GM12891 (cell line): Measurements from ENCODE around the gene CCDC57.
"Not testable (repeated sequence)": the region's sequence is repeated elsewhere in the genome, so short reads cannot be mapped to it uniquely, and the experiment has no call there.

Experiments
- DNase-seq: peaks from one replicate; pipeline ENCODE4 v3.0.0; 2011; ENCODE audit warnings: low spot score; ENCODE audit not compliant: insufficient read length
- FAIRE-seq: peaks from 2 replicates; lab custom pipeline; 2011; peaks lifted over from hg19 to GRCh38; lab: Jason Lieb, UNC
- PAX5 ChIP-seq: IDR thresholded peaks from 2 replicates; pipeline ENCODE4 v1.6.1; 2011; ENCODE audit warnings: low read length, moderate library complexity, mild to moderate bottlenecking; ENCODE audit not compliant: insufficient read depth, severe bottlenecking
- POLR2A ChIP-seq: IDR thresholded peaks from 2 replicates; pipeline ENCODE4 v1.6.1; 2011; ENCODE audit warnings: low read depth, low read length, control low read depth
- POLR2AphosphoS5 ChIP-seq: IDR thresholded peaks from 2 replicates; pipeline ENCODE4 v1.6.1; 2011; ENCODE audit warnings: low read depth, low read length, control low read depth
- POU2F2 ChIP-seq: IDR thresholded peaks from 2 replicates; pipeline ENCODE4 v1.6.1; 2011; ENCODE audit warnings: low read depth, mild to moderate bottlenecking, control low read depth, low read length, moderate library complexity
- SPI1 ChIP-seq: IDR thresholded peaks from 2 replicates; pipeline ENCODE4 v1.6.1; 2011; ENCODE audit warnings: low read depth, low read length, control low read depth
- TAF1 ChIP-seq: IDR thresholded peaks from 2 replicates; pipeline ENCODE4 v1.6.1; 2011; ENCODE audit warnings: low read depth, low read length, control low read depth

CCDC57 gene

GRCh38 chr17:82151106-82151957, 61.3 kb downstream of the CCDC57 start:
- FAIRE-seq (no peak), DNase-seq (no peak)
- TF ChIP-seq POLR2A (no peak), POU2F2 (no peak), SPI1 (no peak), TAF1 (no peak), POLR2AphosphoS5 (no peak), PAX5 (no peak)

GRCh38 chr17:82149401-82150099, 63.1 kb downstream of the CCDC57 start:
- TF ChIP-seq PAX5 = no peak
- TF ChIP-seq SPI1 = no peak
- no peak for TF ChIP-seq TAF1
- TF ChIP-seq POU2F2 = no peak
- TF ChIP-seq POLR2AphosphoS5 = no peak
- no peak for TF ChIP-seq POLR2A
- FAIRE-seq (no peak), DNase-seq (no peak)

- FAIRE-seq (peak; percentile 57), DNase-seq (no peak)
- TF ChIP-seq PAX5 (no peak), POU2F2 (no peak), SPI1 (no peak), POLR2AphosphoS5 (no peak), POLR2A (no peak), TAF1 (no peak)
Measured at GRCh38 chr17:82148997-82149396, 63.6 kb downstream of the CCDC57 start.

DNA sequence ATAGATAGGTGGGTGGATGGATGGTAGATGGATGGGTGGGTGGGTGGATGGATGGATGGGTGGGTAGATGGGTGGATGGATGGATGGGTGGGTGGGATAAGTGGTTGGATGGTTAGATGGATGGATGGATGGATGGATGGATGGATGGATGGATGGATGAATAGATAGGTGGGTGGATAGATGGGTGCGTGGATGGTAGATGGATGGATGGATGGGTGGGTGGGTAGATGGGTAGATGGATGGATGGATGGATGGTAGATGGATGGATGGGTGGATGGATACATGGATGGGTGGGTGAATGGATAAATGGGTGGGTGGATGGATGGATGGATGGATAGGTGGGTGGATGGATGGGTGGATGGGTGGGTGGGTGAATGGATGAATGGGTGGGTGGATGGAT, 64.6 kb downstream of the CCDC57 start:
- DNase-seq (no peak), FAIRE-seq (no peak)
- no peak for TF ChIP-seq TAF1
- no peak for TF ChIP-seq SPI1
- no peak for TF ChIP-seq POLR2AphosphoS5
- no peak for TF ChIP-seq POU2F2

- TF ChIP-seq TAF1 = no peak
- FAIRE-seq = peak; percentile 71
- no peak for DNase-seq
Measured at GRCh38 chr17:82146663-82147654, 65.7 kb downstream of the CCDC57 start.

DNA sequence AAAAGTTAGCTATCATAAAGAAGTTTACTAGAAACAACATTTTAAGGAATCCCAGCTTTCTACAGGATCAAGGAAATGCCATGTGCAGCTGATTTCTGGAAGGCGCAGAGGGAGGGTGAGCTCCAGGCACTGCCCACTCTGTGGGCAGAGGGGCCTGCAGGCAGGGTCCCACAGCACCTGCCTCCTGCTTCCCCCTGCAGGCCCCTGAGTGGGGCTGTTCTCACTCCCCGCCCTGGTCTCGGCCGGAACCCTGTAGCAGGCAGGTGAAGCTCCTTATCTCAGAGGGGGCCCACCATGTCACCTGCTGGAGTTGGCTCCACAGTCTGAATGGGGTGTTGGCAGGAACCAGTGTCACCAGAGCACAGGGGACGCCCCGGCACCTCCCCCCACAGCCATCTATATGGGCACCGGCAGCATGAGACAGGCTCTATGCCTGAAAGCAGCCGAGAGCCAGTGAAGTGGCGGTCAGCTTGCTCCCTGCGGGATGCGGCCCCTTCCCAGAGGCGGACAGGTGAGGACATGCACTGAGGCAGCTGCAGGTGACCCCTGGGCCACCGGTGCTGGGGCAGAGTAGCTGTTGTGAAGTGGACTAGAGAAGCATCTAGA, 67.0 kb downstream of the CCDC57 start:
- FAIRE-seq (no peak), DNase-seq (no peak)

DNA sequence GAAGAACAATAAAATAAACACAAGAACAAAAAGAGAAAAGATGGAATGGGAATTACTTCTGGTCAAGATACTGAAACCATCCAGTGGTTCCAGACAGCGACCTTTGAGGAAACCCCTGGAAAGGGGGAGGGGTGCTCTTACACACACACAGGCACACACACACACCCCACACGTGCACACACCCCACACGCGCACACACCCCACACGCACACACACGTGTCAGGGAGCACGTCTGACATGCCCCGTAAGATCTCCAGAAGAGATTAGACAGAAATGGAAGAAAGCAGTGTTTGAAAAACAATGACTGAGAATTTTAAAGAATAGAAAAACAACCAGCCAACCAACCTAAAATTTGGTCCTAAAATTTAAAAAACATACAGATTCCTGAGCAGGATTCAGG, 69.3 kb downstream of the CCDC57 start:
- DNase-seq (no peak), FAIRE-seq (no peak)
- no peak for TF ChIP-seq PAX5
- no peak for TF ChIP-seq TAF1
- no peak for TF ChIP-seq POU2F2
- no peak for TF ChIP-seq POLR2AphosphoS5
- TF ChIP-seq SPI1 = no peak
- TF ChIP-seq POLR2A = no peak

More for the DNA sequence above, 67.0 kb downstream of the CCDC57 start:
- TF ChIP-seq PAX5 (no peak), POLR2AphosphoS5 (no peak), POLR2A (no peak), SPI1 (no peak), TAF1 (no peak), POU2F2 (no peak)

DNA sequence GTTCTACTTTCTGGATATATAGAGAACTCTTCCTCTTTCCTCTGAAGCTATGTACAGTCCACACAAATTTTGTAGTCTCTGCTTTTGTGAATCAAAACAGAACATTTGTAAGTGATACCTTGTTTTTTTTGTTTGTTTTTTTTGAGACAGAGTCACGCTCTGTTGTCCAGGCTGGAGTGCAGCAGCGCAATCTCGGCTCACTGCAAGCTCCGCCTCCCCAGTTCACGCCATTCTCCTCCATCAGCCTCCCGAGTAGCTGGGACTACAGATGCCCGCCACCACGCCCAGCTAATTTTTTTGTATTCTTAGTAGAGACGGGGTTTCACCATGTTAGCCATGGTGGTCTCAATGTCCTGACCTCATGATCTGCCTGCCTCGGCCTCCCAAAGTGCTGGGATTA, 72.7 kb downstream of the CCDC57 start:
- FAIRE-seq, DNase-seq: not testable (repeated sequence)

DNA sequence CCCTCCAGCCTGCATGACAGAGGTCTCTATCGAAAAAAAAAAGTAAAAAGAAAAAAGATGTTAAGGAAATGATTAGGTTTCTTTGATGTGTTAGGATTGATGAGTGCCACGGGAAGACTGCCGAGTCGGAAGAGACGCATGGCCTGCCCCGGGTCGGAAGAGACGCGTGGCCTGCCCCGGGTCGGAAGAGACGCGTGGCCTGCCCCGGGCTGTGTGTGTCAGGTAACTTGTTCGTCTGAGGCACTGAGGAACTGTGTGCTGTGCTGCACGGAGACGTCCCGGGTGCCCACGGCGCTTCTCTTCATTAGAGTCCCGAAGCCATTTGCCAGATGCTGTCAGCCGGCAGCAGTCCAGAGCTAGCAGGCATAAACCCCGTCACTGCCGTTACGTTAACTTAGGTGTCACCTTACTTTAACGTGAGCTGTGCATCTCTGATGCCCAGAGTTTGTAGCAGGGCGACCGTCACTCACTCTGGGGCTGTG, 74.1 kb downstream of the CCDC57 start:
- DNase-seq (no peak), FAIRE-seq (no peak)
- TF ChIP-seq POU2F2 (no peak), POLR2A (no peak), TAF1 (no peak), SPI1 (no peak), PAX5 (no peak), POLR2AphosphoS5 (no peak)
